H1 (cell line): ENCODE data around the gene PFN2. TPM values are rescaled to one million over a fixed set of nuclear protein-coding genes. Genes with fewer than 3 reads are reported as not detected.

Source experiments
- CTCF ChIA-PET: fragments of 300-600 bp; sonication (Branson Sonifier 250); formaldehyde crosslinking; loops from one replicate; lab custom pipeline; 2021; ENCODE audit not compliant: partially characterized antibody; lab: Charles Lee
- POLR2A ChIA-PET: fragments of 300-600 bp; sonication (Branson Sonifier 250); formaldehyde crosslinking; loops from one replicate; lab custom pipeline; 2021; ENCODE audit warnings: inconsistent platforms; ENCODE audit not compliant: partially characterized antibody; lab: Charles Lee
- DNase-seq, 2 experiments: peaks; one replicate each; pipeline versions ENCODE4 v3.0.0 to v3.0.0-alpha.2; 2010 to 2022; ENCODE audit warnings: low spot score in 2 of 2, low read depth in 1 of 2, mixed read lengths in 1 of 2
- FAIRE-seq: peaks from 2 replicates; lab custom pipeline; 2011; peaks lifted over from hg19 to GRCh38; lab: Jason Lieb, UNC
- H2AFZ ChIP-seq: 2 replicates; pipeline ENCODE4 v1.8.1; 2012; ENCODE audit warnings: low read length, inconsistent platforms
- H2AK5ac ChIP-seq: 2 replicates; pipeline ENCODE4 v1.6.1; 2013; ENCODE audit warnings: low read depth, low read length
- H2BK120ac ChIP-seq: replicated peaks from 2 replicates; pipeline ENCODE3; 2013; ENCODE audit warnings: low read depth, low read length, inconsistent platforms
- H2BK12ac ChIP-seq: 2 replicates; pipeline ENCODE4 v1.6.1; 2013; ENCODE audit warnings: low read depth, low read length
- H2BK15ac ChIP-seq: 2 replicates; pipeline ENCODE4 v1.6.1; 2013; ENCODE audit warnings: low read length
- H2BK20ac ChIP-seq: 2 replicates; pipeline ENCODE4 v1.6.1; 2013; ENCODE audit warnings: low read length
- H2BK5ac ChIP-seq: 2 replicates; pipeline ENCODE4 v1.6.1; 2013; ENCODE audit warnings: low read depth, low read length
- H3K14ac ChIP-seq: 2 replicates; pipeline ENCODE4 v1.6.1; 2013; ENCODE audit warnings: inconsistent platforms; ENCODE audit not compliant: insufficient read length
- H3K18ac ChIP-seq: 2 replicates; pipeline ENCODE4 v1.6.1; 2013; ENCODE audit warnings: low read length; ENCODE audit errors: extremely low read depth
- H3K23ac ChIP-seq: 2 replicates; pipeline ENCODE4 v1.6.1; 2013; ENCODE audit warnings: inconsistent platforms; ENCODE audit not compliant: insufficient read length
- H3K23me2 ChIP-seq: 2 replicates; pipeline ENCODE4 v1.6.1; 2013; ENCODE audit warnings: low read depth, low read length
- H3K27ac ChIP-seq: 2 replicates; pipeline ENCODE4 v1.6.1; 2011; ENCODE audit warnings: low read depth, low read length, inconsistent platforms
- H3K27me3 ChIP-seq, 4 experiments: replicated peaks in 1 of 4; 1 replicate in 1 of 4; 2 replicates in 3 of 4; pipeline versions ENCODE4 v1.6.1 to v1.8.1; 2011 to 2013; ENCODE audit warnings: low read length in 3 of 4, mild to moderate bottlenecking in 3 of 4, inconsistent platforms in 2 of 4, mixed read lengths in 2 of 4, moderate library complexity in 1 of 4; ENCODE audit not compliant: control insufficient read depth in 3 of 4, insufficient read depth in 3 of 4; ENCODE audit errors: extremely low read depth in 1 of 4
- H3K36me3 ChIP-seq, 4 experiments: 2 replicates each; pipeline versions ENCODE4 v1.6.1 to v1.8.1; 2011 to 2013; ENCODE audit warnings: mild to moderate bottlenecking in 4 of 4, low read length in 3 of 4, moderate library complexity in 2 of 4, control low read depth in 1 of 4, inconsistent platforms in 1 of 4; ENCODE audit not compliant: insufficient read depth in 4 of 4, control insufficient read depth in 2 of 4
- H3K4ac ChIP-seq: replicated peaks from 2 replicates; pipeline ENCODE3; 2013; ENCODE audit warnings: low read length, low read depth, mixed read lengths, inconsistent platforms; ENCODE audit not compliant: insufficient read length
- H3K4me1 ChIP-seq, 4 experiments: replicated peaks in 1 of 4; 1 replicate in 1 of 4; 2 replicates in 3 of 4; pipeline versions ENCODE4 v1.6.1 to v1.8.1; 2011 to 2013; ENCODE audit warnings: low read length in 3 of 4, inconsistent platforms in 2 of 4, mixed read lengths in 1 of 4; ENCODE audit not compliant: insufficient read depth in 4 of 4, control insufficient read depth in 3 of 4
- H3K4me2 ChIP-seq, 2 experiments: 2 replicates each; pipeline versions ENCODE4 v1.6.1 to v1.8.1; 2011 to 2013; ENCODE audit warnings: low read depth in 2 of 2, low read length in 2 of 2, control low read depth in 1 of 2, inconsistent platforms in 1 of 2, mild to moderate bottlenecking in 1 of 2; ENCODE audit not compliant: insufficient read depth in 1 of 2
- H3K4me3 ChIP-seq, 4 experiments: fragments of 200-600, 300-600 bp in 1 of 4; sonication (generic), shearing (Covaris generic), sonication (Bioruptor Twin) in 1 of 4; 2 replicates each; pipeline versions ENCODE4 v1.5.1 to v1.8.1; 2011 to 2016; ENCODE audit warnings: low read length in 4 of 4, low read depth in 3 of 4, control low read depth in 2 of 4, inconsistent platforms in 2 of 4, mild to moderate bottlenecking in 2 of 4, mixed read lengths in 1 of 4, moderate library complexity in 1 of 4; ENCODE audit not compliant: insufficient read depth in 2 of 4; ENCODE audit errors: extremely low read depth in 1 of 4
- H3K56ac ChIP-seq: replicated peaks from 2 replicates; pipeline ENCODE3; 2013; ENCODE audit warnings: low read depth, mild to moderate bottlenecking, mixed read lengths, low read length, inconsistent platforms; ENCODE audit not compliant: insufficient read length
- H3K79me1 ChIP-seq: 2 replicates; pipeline ENCODE4 v1.6.1; 2013; ENCODE audit warnings: low read depth, low read length, control low read depth
- H3K79me2 ChIP-seq, 2 experiments: 2 replicates each; pipeline versions ENCODE4 v1.6.1 to v1.8.1; 2012 to 2013; ENCODE audit warnings: low read length in 2 of 2, mild to moderate bottlenecking in 2 of 2, inconsistent platforms in 1 of 2; ENCODE audit not compliant: insufficient read depth in 2 of 2, control insufficient read depth in 1 of 2
- H3K9ac ChIP-seq, 4 experiments: replicated peaks in 1 of 4; 1 replicate in 1 of 4; 2 replicates in 3 of 4; pipeline versions ENCODE4 v1.6.1 to v1.8.1; 2011 to 2013; ENCODE audit warnings: low read depth in 3 of 4, low read length in 3 of 4, control low read depth in 2 of 4, mild to moderate bottlenecking in 2 of 4, moderate library complexity in 2 of 4, inconsistent platforms in 1 of 4; ENCODE audit errors: extremely low read depth in 1 of 4
- H3K9me3 ChIP-seq, 2 experiments: 2 replicates each; pipeline versions ENCODE4 v1.6.1 to v1.8.1; 2012 to 2013; ENCODE audit warnings: mild to moderate bottlenecking in 2 of 2, moderate library complexity in 2 of 2, control low read depth in 1 of 2, inconsistent platforms in 1 of 2, low read depth in 1 of 2, low read length in 1 of 2, mixed read lengths in 1 of 2; ENCODE audit not compliant: insufficient read depth in 2 of 2
- H4K20me1 ChIP-seq, 2 experiments: replicated peaks in 1 of 2; 2 replicates each; pipeline versions ENCODE3 to v1.8.1; 2011 to 2013; ENCODE audit warnings: inconsistent platforms in 2 of 2, low read length in 2 of 2, mild to moderate bottlenecking in 1 of 2; ENCODE audit not compliant: insufficient read depth in 2 of 2, control insufficient read depth in 1 of 2
- H4K5ac ChIP-seq: 2 replicates; pipeline ENCODE4 v1.6.1; 2013; ENCODE audit warnings: low read length, low read depth, mixed read lengths, inconsistent platforms; ENCODE audit not compliant: insufficient read length
- H4K8ac ChIP-seq: 2 replicates; pipeline ENCODE4 v1.8.0; 2013; ENCODE audit warnings: mild to moderate bottlenecking, moderate library complexity, low read length, inconsistent platforms; ENCODE audit not compliant: insufficient read depth; ENCODE audit errors: extremely low read depth
- H4K91ac ChIP-seq: replicated peaks from 2 replicates; pipeline ENCODE3; 2013; ENCODE audit warnings: low read length, mixed read lengths, inconsistent platforms; ENCODE audit not compliant: insufficient read length
- POLR2A ChIP-seq, 2 experiments: IDR thresholded peaks; 1 replicate in 1 of 2; 2 replicates in 1 of 2; pipeline ENCODE4 v1.6.1; 2011; ENCODE audit warnings: low read depth in 2 of 2, low read length in 2 of 2, mild to moderate bottlenecking in 2 of 2; ENCODE audit errors: control extremely low read depth in 1 of 2
- POU5F1 ChIP-seq: IDR thresholded peaks from 2 replicates; pipeline ENCODE4 v1.6.1; 2011; ENCODE audit warnings: low read depth, mild to moderate bottlenecking, low read length, moderate library complexity
- polyA plus RNA-seq, 7 experiments: library from polyadenylated mRNA; depleted of rRNA in 3 of 7; stranded (reverse) in 5 of 7; unstranded in 2 of 7; fragments of >200 nt in 5 of 7; fragments of 200-250 nt in 2 of 7; gene quantifications; 1 replicate in 5 of 7; 2 replicates in 1 of 7; 4 replicates in 1 of 7; pipeline versions ENCODE4 v1.2.1 to v1.2.3, GENCODE V29; 2011 to 2013; ENCODE audit warnings: missing spikeins in 2 of 7, mixed read lengths in 2 of 7
- total RNA-seq: library from RNA; stranded (reverse); fragmentation: NEBNext Ultra II Directional; extraction: Animal tissue kit (Norgen Biotek cat#: 25700); gene quantifications from 2 replicates; pipeline ENCODE4 v1.2.1, GENCODE V29; 2021

The PFN2 gene
- total and polyA plus RNA-seq, 2 of the 8 experiments (the other 6 are each of a cell fraction or from before 2014, with no cell fraction given) = 175 to 311 TPM

DNA sequence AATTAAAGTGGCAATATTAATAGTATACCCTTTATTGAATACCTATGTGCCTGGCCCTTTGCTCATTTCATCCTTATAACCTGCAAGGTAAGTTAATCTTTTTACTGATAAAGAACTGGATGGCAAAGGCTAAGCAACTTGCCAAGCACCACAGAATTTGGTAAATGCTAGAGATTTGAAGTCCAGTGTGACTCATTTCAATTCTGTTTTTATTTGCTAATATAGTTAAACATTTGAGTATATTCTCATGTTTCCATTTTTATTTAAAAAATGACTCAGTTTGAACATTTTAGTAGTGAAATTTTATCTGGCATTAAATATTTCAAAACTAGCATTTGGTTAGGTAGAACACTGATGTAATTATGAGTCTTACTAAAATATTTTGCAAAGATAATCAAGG lies 11.3 kb downstream of the PFN2 start:
- POLR2A ChIA-PET = interaction anchor here (1.2 to 3.0 kb wide), 3 partner anchors 10 to 225 kb away, joined by 3 to 20 read pairs (median 8); partner anchors contain the start of gene PFN2
- H3K79me1 ChIP-seq = no peaks in the 10 kb centered on the region
- H3K27me3 ChIP-seq = no peaks in the 10 kb centered on the region
- H3K23me2 ChIP-seq = no peaks in the 10 kb centered on the region
- no peak overlapping the region for H3K9ac ChIP-seq
- CTCF ChIA-PET = interaction anchor here (0.6 to 2.9 kb wide), 8 partner anchors 8 to 224 kb away, joined by 3 to 21 read pairs (median 4); no protein-coding TSS in a partner anchor
- H2BK120ac ChIP-seq = no peak overlapping the region
- DNase-seq (no peak), FAIRE-seq (no peak)
- peaks cover 0 to 55% of the 10 kb centered on the region in 2 experiments; a peak in 2 of 4 replicates for H3K79me2 ChIP-seq
- no peak overlapping the region for H3K56ac ChIP-seq
- H3K4me3 ChIP-seq = no peak overlapping the region
- H3K4me2 ChIP-seq = no peak overlapping the region
- H3K4ac ChIP-seq = no peak overlapping the region
- H3K18ac ChIP-seq = no peak overlapping the region
- no peak overlapping the region for H4K91ac ChIP-seq
- H4K5ac ChIP-seq = no peak overlapping the region
- H3K9me3 ChIP-seq = no peaks in the 10 kb centered on the region
- no peak overlapping the region for H2BK15ac ChIP-seq
- no peak overlapping the region for H3K14ac ChIP-seq
- H2BK12ac ChIP-seq = no peak overlapping the region
- peaks cover 0 to 3% (median 1%) of the 10 kb centered on the region in 4 experiments; a peak in 3 of 7 replicates for H3K4me1 ChIP-seq
- no peak overlapping the region for H2BK5ac ChIP-seq
- peaks cover 0 to 36% (median 7%) of the 10 kb centered on the region in 4 experiments; a peak in 4 of 8 replicates for H3K36me3 ChIP-seq
- H2AK5ac ChIP-seq = no peak overlapping the region
- H4K8ac ChIP-seq = no peak overlapping the region
- no peak overlapping the region for H3K27ac ChIP-seq
- H2AFZ ChIP-seq = no peak overlapping the region
- peaks cover 9 to 10% of the 10 kb centered on the region in 2 experiments for H4K20me1 ChIP-seq
- no peak overlapping the region for H2BK20ac ChIP-seq
- H3K23ac ChIP-seq = no peak overlapping the region
- no peak for TF ChIP-seq POU5F1
- no peak for TF ChIP-seq POLR2A (IDR thresholded peaks at IDR 0.05; ENCODE audit: control extremely low read depth in 1 of 2, low read depth in 2 of 2, low read length in 2 of 2)
